Neural progenitor cell (in vitro differentiated cells): Measurements from ENCODE around the gene ZDHHC1. TPM values are rescaled to one million over a fixed set of nuclear protein-coding genes. Genes with fewer than 3 reads are reported as not detected.
A peak's percentile ranks its signal among the peaks of the same experiment; 100 is the strongest.

Experiments
- DNase-seq: peaks from one replicate; pipeline ENCODE4 v3.0.0-alpha.2; 2016; ENCODE audit warnings: low spot score
- H2AFZ ChIP-seq: fragments of 200-600 bp; sonication (generic); replicated peaks from 2 replicates; pipeline ENCODE4 v1.6.1; 2016; ENCODE audit warnings: antibody characterized with exemption
- H3F3A ChIP-seq: fragments of 200-600 bp; sonication (generic); 2 replicates; pipeline ENCODE4 v1.6.1; 2016; ENCODE audit warnings: antibody characterized with exemption, low read depth
- H3K27ac ChIP-seq: fragments of 200-600 bp; sonication (generic); 2 replicates; pipeline ENCODE4 v1.5.1; 2016; ENCODE audit warnings: mild to moderate bottlenecking
- H3K27me3 ChIP-seq: fragments of 200-600 bp; sonication (generic); 2 replicates; pipeline ENCODE4 v1.6.1; 2016; ENCODE audit warnings: mild to moderate bottlenecking, moderate library complexity
- H3K36me3 ChIP-seq: fragments of 200-600 bp; sonication (generic); 2 replicates; pipeline ENCODE4 v1.5.1; 2016
- H3K4me1 ChIP-seq: fragments of 200-600 bp; sonication (generic); 2 replicates; pipeline ENCODE4 v1.6.1; 2016; ENCODE audit warnings: mixed run types
- H3K4me2 ChIP-seq: fragments of 200-600 bp; sonication (generic); 2 replicates; pipeline ENCODE4 v1.6.1; 2016
- H3K4me3 ChIP-seq: fragments of 200-600 bp; sonication (generic); 2 replicates; pipeline ENCODE4 v1.5.1; 2016
- H3K79me2 ChIP-seq: fragments of 200-600 bp; sonication (generic); 2 replicates; pipeline ENCODE4 v1.6.1; 2016; ENCODE audit warnings: low read depth
- H3K9ac ChIP-seq: fragments of 200-600 bp; sonication (generic); 2 replicates; pipeline ENCODE4 v1.6.1; 2016
- H3K9me3 ChIP-seq: fragments of 200-600 bp; sonication (generic); 2 replicates; pipeline ENCODE4 v1.5.1; 2016; ENCODE audit warnings: low read depth
- H4K20me1 ChIP-seq: fragments of 200-600 bp; sonication (generic); 2 replicates; pipeline ENCODE4 v1.6.1; 2016; ENCODE audit warnings: low read depth
- H3K27ac Mint-ChIP-seq: 3 replicates; pipeline ENCODE4 v1.8.0; 2021; ENCODE audit warnings: mixed read lengths
- H3K27me3 Mint-ChIP-seq: 2 replicates; pipeline ENCODE4 v1.8.0; 2022; ENCODE audit warnings: low read depth, mild to moderate bottlenecking, inconsistent platforms, moderate library complexity, mixed read lengths; ENCODE audit not compliant: insufficient read depth
- H3K36me3 Mint-ChIP-seq: 3 replicates; pipeline ENCODE4 v1.8.0; 2021; ENCODE audit warnings: mixed read lengths
- H3K4me1 Mint-ChIP-seq: 3 replicates; pipeline ENCODE4 v1.8.0; 2021; ENCODE audit warnings: mixed read lengths
- H3K4me3 Mint-ChIP-seq: 3 replicates; pipeline ENCODE4 v1.8.0; 2021; ENCODE audit warnings: mild to moderate bottlenecking, moderate library complexity, mixed read lengths
- H3K9me3 Mint-ChIP-seq: 3 replicates; pipeline ENCODE4 v1.8.0; 2020; ENCODE audit warnings: mixed read lengths
- CTCF ChIP-seq: fragments of 200-600 bp; sonication (generic); IDR thresholded peaks from 2 replicates; pipeline ENCODE4 v1.5.1; 2017; ENCODE audit warnings: antibody characterized with exemption, mild to moderate bottlenecking
- EZH2 ChIP-seq: fragments of 200-600 bp; sonication (generic); IDR thresholded peaks from 2 replicates; pipeline ENCODE4 v1.6.1; 2017; ENCODE audit warnings: antibody characterized with exemption, mild to moderate bottlenecking, moderate library complexity
- EZH2phosphoT487 ChIP-seq: fragments of 200-600 bp; sonication (generic); IDR thresholded peaks from 2 replicates; pipeline ENCODE4 v1.6.1; 2017; ENCODE audit warnings: antibody characterized with exemption
- total RNA-seq: library from RNA; depleted of rRNA; stranded (reverse); fragments of >200 nt; gene quantifications from 2 replicates; pipeline ENCODE4 v1.2.3, GENCODE V29; 2015; ENCODE audit warnings: low replicate concordance

The ZDHHC1 gene
- total RNA-seq, 1 donor from 2014 or later, result 1.5 TPM

- peaks cover 30% of the 10 kb centered on the region for H3K4me1 Mint-ChIP-seq
- H3K4me3 ChIP-seq, result no peak overlapping the region
- TF ChIP-seq EZH2phosphoT487 (no peak), CTCF (peak; percentile 36)
- H3K4me3 Mint-ChIP-seq, result no peak overlapping the region
- no peak for DNase-seq
- no peak overlapping the region for H3K9ac ChIP-seq
- no peaks in the 10 kb centered on the region for H3K9me3 Mint-ChIP-seq
- H3K4me1 ChIP-seq, result no peaks in the 10 kb centered on the region
- H3K9me3 ChIP-seq, result no peaks in the 10 kb centered on the region
- peaks cover 5% of the 10 kb centered on the region for H3K27me3 Mint-ChIP-seq
- H3K79me2 ChIP-seq, result no peaks in the 10 kb centered on the region
- H3F3A ChIP-seq, result no peaks in the 10 kb centered on the region
- no peak overlapping the region for H3K27ac ChIP-seq
- no peaks in the 10 kb centered on the region for H3K27me3 ChIP-seq
- no peak overlapping the region for H3K4me2 ChIP-seq
- no peaks in the 10 kb centered on the region for H3K36me3 ChIP-seq
- H3K27ac Mint-ChIP-seq, result peak overlapping the region; percentile 79
- peaks cover 6% of the 10 kb centered on the region for H3K36me3 Mint-ChIP-seq
- no peak overlapping the region for H2AFZ ChIP-seq
- peaks cover 43% of the 10 kb centered on the region for H4K20me1 ChIP-seq
These were observed 40.3 kb upstream of the ZDHHC1 start for GRCh38 chr16:67456391-67457081.

- no peaks in the 10 kb centered on the region for H3K79me2 ChIP-seq
- Mint-ChIP-seq H3K36me3 (peaks cover 16% of the 10 kb centered on the region), H3K4me1 (peaks cover 36% of the 10 kb centered on the region), H3K27ac (no peak overlapping the region), H3K27me3 (peaks cover 5% of the 10 kb centered on the region), H3K4me3 (no peak overlapping the region), H3K9me3 (no peaks in the 10 kb centered on the region)
- TF ChIP-seq EZH2phosphoT487 (no peak), CTCF (no peak), EZH2 (no peak)
- no peak overlapping the region for H3K4me3 ChIP-seq
- no peak for DNase-seq
- H2AFZ ChIP-seq, result no peak overlapping the region
- peaks cover 43% of the 10 kb centered on the region for H4K20me1 ChIP-seq
- no peaks in the 10 kb centered on the region for H3K27me3 ChIP-seq
- H3F3A ChIP-seq, result no peaks in the 10 kb centered on the region
- H3K4me2 ChIP-seq, result no peak overlapping the region
- no peak overlapping the region for H3K27ac ChIP-seq
- H3K4me1 ChIP-seq, result no peaks in the 10 kb centered on the region
- no peak overlapping the region for H3K9ac ChIP-seq
- no peaks in the 10 kb centered on the region for H3K9me3 ChIP-seq
- no peaks in the 10 kb centered on the region for H3K36me3 ChIP-seq
These were observed 38.6 kb upstream of the ZDHHC1 start for GRCh38 chr16:67454852-67455251.

GRCh38 chr16:67454104-67454503 is 37.8 kb upstream of the ZDHHC1 start:
- DNase-seq, result no peak
- Histone ChIP-seq H3K79me2 (no peaks in the 10 kb centered on the region), H2AFZ (no peak overlapping the region), H3K4me2 (no peak overlapping the region), H3F3A (no peaks in the 10 kb centered on the region), H3K36me3 (no peaks in the 10 kb centered on the region), H4K20me1 (peaks cover 37% of the 10 kb centered on the region), H3K4me3 (no peak overlapping the region), H3K27me3 (no peaks in the 10 kb centered on the region), H3K9ac (no peak overlapping the region), H3K4me1 (no peaks in the 10 kb centered on the region), H3K27ac (no peak overlapping the region), H3K9me3 (no peaks in the 10 kb centered on the region)
- no peak for TF ChIP-seq CTCF
- no peak for TF ChIP-seq EZH2
- no peak for TF ChIP-seq EZH2phosphoT487
- Mint-ChIP-seq H3K27ac (peak overlapping the region; percentile 4), H3K27me3 (peaks cover 5% of the 10 kb centered on the region), H3K4me3 (no peak overlapping the region), H3K4me1 (peaks cover 36% of the 10 kb centered on the region), H3K9me3 (no peaks in the 10 kb centered on the region), H3K36me3 (peaks cover 16% of the 10 kb centered on the region)
